OCI-LY7 (cell line): Measurements from ENCODE around the gene HJV. TPM values are rescaled to one million over a fixed set of nuclear protein-coding genes. Genes with fewer than 3 reads are reported as not detected.

Source experiments
- BruUV-seq: library from RNA; stranded (reverse); fragments of 400-500 nt; replicated peaks from 2 replicates; lab custom pipeline; 2021; lab: Mats Ljungman, UMichigan
- CTCF ChIA-PET: fragments of 300-600 bp; sonication (Branson Sonifier 250); formaldehyde crosslinking; loops from one replicate; lab custom pipeline; 2022; ENCODE audit warnings: antibody characterized with exemption; ENCODE audit not compliant: unreplicated experiment; lab: Charles Lee
- POLR2A ChIA-PET: fragments of 300-600 bp; sonication (Branson Sonifier 250); formaldehyde crosslinking; loops from one replicate; lab custom pipeline; 2022; ENCODE audit warnings: antibody characterized with exemption; lab: Charles Lee
- DNase-seq: peaks from one replicate; pipeline ENCODE4 v3.0.0-alpha.2; 2015; ENCODE audit warnings: low spot score
- H2AFZ ChIP-seq: fragments of 200-600 bp; sonication (generic), shearing (Covaris generic); 2 replicates; pipeline ENCODE4 v1.6.1; 2014; ENCODE audit warnings: mild to moderate bottlenecking, antibody characterized with exemption, low read length, moderate library complexity
- H3K27ac ChIP-seq: fragments of 200-600 bp; sonication (generic); 2 replicates; pipeline ENCODE4 v1.5.1; 2014; ENCODE audit warnings: mixed run types, low read depth, mild to moderate bottlenecking, moderate library complexity, low read length, inconsistent platforms; ENCODE audit not compliant: poor library complexity, severe bottlenecking
- H3K36me3 ChIP-seq: fragments of 200-600 bp; sonication (generic); 2 replicates; pipeline ENCODE4 v1.6.1; 2014; ENCODE audit warnings: mild to moderate bottlenecking, antibody characterized with exemption, low read length, moderate library complexity, mixed read lengths; ENCODE audit not compliant: insufficient read depth
- H3K4me1 ChIP-seq: fragments of 200-600 bp; sonication (generic); 2 replicates; pipeline ENCODE4 v1.5.1; 2014; ENCODE audit warnings: mild to moderate bottlenecking, low read length; ENCODE audit not compliant: insufficient read depth, poor library complexity, severe bottlenecking
- H3K4me2 ChIP-seq: fragments of 200-600 bp; sonication (generic); 2 replicates; pipeline ENCODE4 v1.6.1; 2014; ENCODE audit warnings: mild to moderate bottlenecking, low read length
- H3K4me3 ChIP-seq: fragments of 200-600 bp; sonication (generic); 2 replicates; pipeline ENCODE4 v1.5.1; 2014; ENCODE audit warnings: mild to moderate bottlenecking, low read depth, low read length; ENCODE audit not compliant: poor library complexity, severe bottlenecking
- H3K79me2 ChIP-seq: fragments of 200-600 bp; sonication (generic); 2 replicates; pipeline ENCODE4 v1.6.1; 2016; ENCODE audit warnings: low read depth, mild to moderate bottlenecking, low read length, moderate library complexity, mixed read lengths; ENCODE audit not compliant: insufficient read depth
- H3K9me2 ChIP-seq: fragments of 200-600 bp; sonication (generic); 2 replicates; pipeline ENCODE4 v1.6.1; 2016; ENCODE audit warnings: mild to moderate bottlenecking, low read length, mixed read lengths; ENCODE audit not compliant: insufficient read depth
- H3K9me3 ChIP-seq: fragments of 200-600 bp; sonication (generic); 2 replicates; pipeline ENCODE4 v1.6.1; 2014; ENCODE audit warnings: mild to moderate bottlenecking, mixed run types, low read length, mixed read lengths
- H4K20me1 ChIP-seq: fragments of 200-600 bp; sonication (generic); 2 replicates; pipeline ENCODE4 v1.6.1; 2014; ENCODE audit warnings: mild to moderate bottlenecking, antibody characterized with exemption, low read length, moderate library complexity, mixed read lengths; ENCODE audit not compliant: insufficient read depth
- EZH2phosphoT487 ChIP-seq: fragments of 200-600 bp; sonication (generic); IDR thresholded peaks from 2 replicates; pipeline ENCODE4 v1.6.1; 2018; ENCODE audit warnings: low read depth, borderline replicate concordance, mild to moderate bottlenecking, mixed run types, antibody characterized with exemption, low read length, moderate library complexity, mixed read lengths
- intact Hi-C: fragments of 100-400 bp; cut with micrococcal nuclease; formaldehyde crosslinking; loops from one replicate; pipeline ENCODE4 v1.10.0; 2022; ENCODE audit not compliant: unreplicated experiment
- total RNA-seq, 2 experiments: library from RNA; depleted of rRNA in 1 of 2; stranded (reverse); fragments of >200 nt in 1 of 2; shearing (Covaris generic) in 1 of 2; gene quantifications; 2 replicates each; pipeline ENCODE4 v1.2.3, GENCODE V29; 2014 to 2022
- TF ChIP-seq, protein P1 (sequence below): fragments of 200-600 bp; sonication (generic); conservative IDR thresholded peaks from 2 replicates; pipeline ENCODE4 v1.5.1; 2014; ENCODE audit warnings: mild to moderate bottlenecking, antibody characterized with exemption, low read length, moderate library complexity, mixed read lengths

Gene HJV
- total RNA-seq, 2 experiments from 2014 or later, result not detected

GRCh38 chr1:145982010-145982723, 39.4 kb downstream of the HJV start:
- Histone ChIP-seq H3K36me3 (no peaks in the 10 kb centered on the region), H4K20me1 (no peaks in the 10 kb centered on the region), H3K79me2 (no peaks in the 10 kb centered on the region), H3K4me1 (peaks cover 81% of the 10 kb centered on the region), H3K4me3 (no peak overlapping the region), H2AFZ (no peak overlapping the region), H3K9me3 (no peaks in the 10 kb centered on the region), H3K27ac (no peak overlapping the region), H3K9me2 (no peaks in the 10 kb centered on the region), H3K4me2 (no peak overlapping the region)
- DNase-seq, result no peak
- intact Hi-C loops, result no loop called here
- POLR2A ChIA-PET, result interaction anchor here (0.7 to 1.3 kb wide), 2 partner anchors 8 to 90 kb away, joined by 3 to 7 read pairs; no protein-coding TSS in a partner anchor
- BruUV-seq, result no TSS peak
- no peak for TF ChIP-seq EZH2phosphoT487
- TF ChIP-seq, protein P1, sequence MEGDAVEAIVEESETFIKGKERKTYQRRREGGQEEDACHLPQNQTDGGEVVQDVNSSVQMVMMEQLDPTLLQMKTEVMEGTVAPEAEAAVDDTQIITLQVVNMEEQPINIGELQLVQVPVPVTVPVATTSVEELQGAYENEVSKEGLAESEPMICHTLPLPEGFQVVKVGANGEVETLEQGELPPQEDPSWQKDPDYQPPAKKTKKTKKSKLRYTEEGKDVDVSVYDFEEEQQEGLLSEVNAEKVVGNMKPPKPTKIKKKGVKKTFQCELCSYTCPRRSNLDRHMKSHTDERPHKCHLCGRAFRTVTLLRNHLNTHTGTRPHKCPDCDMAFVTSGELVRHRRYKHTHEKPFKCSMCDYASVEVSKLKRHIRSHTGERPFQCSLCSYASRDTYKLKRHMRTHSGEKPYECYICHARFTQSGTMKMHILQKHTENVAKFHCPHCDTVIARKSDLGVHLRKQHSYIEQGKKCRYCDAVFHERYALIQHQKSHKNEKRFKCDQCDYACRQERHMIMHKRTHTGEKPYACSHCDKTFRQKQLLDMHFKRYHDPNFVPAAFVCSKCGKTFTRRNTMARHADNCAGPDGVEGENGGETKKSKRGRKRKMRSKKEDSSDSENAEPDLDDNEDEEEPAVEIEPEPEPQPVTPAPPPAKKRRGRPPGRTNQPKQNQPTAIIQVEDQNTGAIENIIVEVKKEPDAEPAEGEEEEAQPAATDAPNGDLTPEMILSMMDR, result no peak
- CTCF ChIA-PET, result no interaction called here

GRCh38 chr1:145980457-145980994, 41.0 kb downstream of the HJV start:
- POLR2A ChIA-PET, result interaction anchor here (0.6 to 4.6 kb wide), 14 partner anchors 8 to 122 kb away, joined by 3 to 67 read pairs (median 8); partner anchors contain the start of genes ANKRD34A, HJV, LIX1L and PIAS3
- TF ChIP-seq, protein P1, result no peak
- no peak for TF ChIP-seq EZH2phosphoT487
- H2AFZ ChIP-seq, result peak overlapping the region; percentile 75; the same call in 1 of the 2 replicates
- no peaks in the 10 kb centered on the region for H3K9me2 ChIP-seq
- H3K79me2 ChIP-seq, result no peaks in the 10 kb centered on the region
- peak overlapping the region; percentile 94 for H3K27ac ChIP-seq
- H3K4me3 ChIP-seq, result peak overlapping the region; percentile 38
- H4K20me1 ChIP-seq, result no peaks in the 10 kb centered on the region
- H3K36me3 ChIP-seq, result no peaks in the 10 kb centered on the region
- CTCF ChIA-PET, result interaction anchor here (0.5 kb wide), 1 partner anchor 32 kb away, joined by 3 read pairs; no protein-coding TSS in a partner anchor
- peaks cover 82% of the 10 kb centered on the region for H3K4me1 ChIP-seq
- peak overlapping the region; percentile 62 for H3K4me2 ChIP-seq
- no peak for DNase-seq
- no peaks in the 10 kb centered on the region for H3K9me3 ChIP-seq
- intact Hi-C loops, result no loop called here
- BruUV-seq, result no TSS peak
